HepG2 (cell line): ENCODE measurements around the gene VPS13D. TPM values are rescaled to one million over a fixed set of nuclear protein-coding genes. Genes with fewer than 3 reads are reported as not detected.

Experiments
- ASH2L ChIP-seq: fragments of 300-600, 200-600 bp; sonication (generic); IDR thresholded peaks from 2 replicates; pipeline ENCODE4 v1.7.0; 2017; ENCODE audit warnings: low read depth, mild to moderate bottlenecking, moderate library complexity, mixed read lengths, low read length; ENCODE audit not compliant: insufficient read length
- DNMT3B ChIP-seq: conservative IDR thresholded peaks from 2 replicates; pipeline ENCODE4 v1.6.1; 2016; ENCODE audit warnings: missing biosample characterization, control low read depth
- ERF ChIP-seq: IDR thresholded peaks from 2 replicates; pipeline ENCODE4 v1.6.1; 2018; ENCODE audit warnings: missing biosample characterization, missing genetic modification reagents
- FOXP1 ChIP-seq, 2 experiments: fragments of 450-650 bp in 1 of 2; IDR thresholded peaks; 2 replicates each; pipeline ENCODE4 v1.6.1; 2017 to 2018; ENCODE audit warnings: antibody characterized with exemption in 1 of 2
- IRF2 ChIP-seq: IDR thresholded peaks from 2 replicates; pipeline ENCODE4 v1.6.1; 2018; ENCODE audit warnings: missing genetic modification reagents, missing compliant biosample characterization
- JARID2 ChIP-seq: sonication (generic); formaldehyde crosslinking; IDR thresholded peaks from 2 replicates; pipeline ENCODE4 v1.8.1; 2023; ENCODE audit warnings: missing genetic modification reagents, inconsistent platforms; ENCODE audit not compliant: insufficient replicate concordance
- KLF16 ChIP-seq, 2 experiments: sonication (generic) in 1 of 2; formaldehyde crosslinking in 1 of 2; IDR thresholded peaks; 2 replicates each; pipeline versions ENCODE4 v1.6.1 to v1.8.0; 2016 to 2023; ENCODE audit warnings: missing genetic modification reagents in 2 of 2, missing compliant biosample characterization in 1 of 2
- KMT2A ChIP-seq: sonication (generic); formaldehyde crosslinking; IDR thresholded peaks from 2 replicates; pipeline ENCODE4 v1.4.0; 2020; ENCODE audit warnings: missing genetic modification reagents
- MED1 ChIP-seq: sonication (generic); formaldehyde crosslinking; IDR thresholded peaks from 2 replicates; pipeline ENCODE4 v1.4.0; 2020; ENCODE audit warnings: missing genetic modification reagents
- MIXL1 ChIP-seq: IDR thresholded peaks from 2 replicates; pipeline ENCODE4 v1.6.1; 2016
- NRL ChIP-seq: sonication (generic); formaldehyde crosslinking; IDR thresholded peaks from 2 replicates; pipeline ENCODE4 v1.5.0; 2020; ENCODE audit warnings: missing genetic modification reagents, mild to moderate bottlenecking, moderate library complexity, borderline replicate concordance
- REPIN1 ChIP-seq: sonication (generic); formaldehyde crosslinking; IDR thresholded peaks from 2 replicates; pipeline ENCODE4 v1.8.0; 2022; ENCODE audit warnings: missing genetic modification reagents, low read depth, mild to moderate bottlenecking, borderline replicate concordance
- SOX13 ChIP-seq, 3 experiments: fragments of 450-650 bp in 1 of 3; sonication (generic) in 1 of 3; formaldehyde crosslinking in 1 of 3; IDR thresholded peaks in 2 of 3; conservative IDR thresholded peaks in 1 of 3; 2 replicates each; pipeline versions ENCODE4 v1.5.0 to v1.6.1; 2016 to 2020; ENCODE audit warnings: antibody characterized with exemption in 1 of 3, mild to moderate bottlenecking in 1 of 3, missing compliant biosample characterization in 1 of 3, missing genetic modification reagents in 1 of 3, moderate library complexity in 1 of 3
- TBL1XR1 ChIP-seq: fragments of 150-350 bp; IDR thresholded peaks from 2 replicates; pipeline ENCODE4 v1.6.1; 2014; ENCODE audit warnings: borderline replicate concordance, low read length; ENCODE audit not compliant: partially characterized antibody
- U2AF1 ChIP-seq: fragments of 200-400 bp; formaldehyde crosslinking; optimal IDR thresholded peaks from 2 replicates; pipeline ENCODE3; 2017; ENCODE audit warnings: mild to moderate bottlenecking, low read depth, low read length
- ZNF232 ChIP-seq: sonication (generic); formaldehyde crosslinking; IDR thresholded peaks from 2 replicates; pipeline ENCODE4 v1.4.0; 2020; ENCODE audit warnings: missing genetic modification reagents, borderline replicate concordance
- ZNF788 ChIP-seq: sonication (generic); formaldehyde crosslinking; IDR thresholded peaks from 2 replicates; pipeline ENCODE4 v1.5.0; 2020; ENCODE audit warnings: mild to moderate bottlenecking, missing genetic modification reagents, borderline replicate concordance
- ZSCAN22 ChIP-seq: sonication (generic); formaldehyde crosslinking; IDR thresholded peaks from 2 replicates; pipeline ENCODE4 v1.4.0; 2020; ENCODE audit warnings: mild to moderate bottlenecking, missing genetic modification reagents
- polyA plus RNA-seq, 8 experiments: library from polyadenylated mRNA; depleted of rRNA in 3 of 8; stranded (reverse) in 7 of 8; unstranded in 1 of 8; fragments of >200 nt; fragmentation: Illumina TruSeq in 4 of 8; extraction: Trizol in 4 of 8; gene quantifications; 2 replicates each; pipeline versions ENCODE4 v1.2.1 to v1.2.3, GENCODE V29; 2011 to 2016; ENCODE audit warnings: low read depth in 4 of 8, missing spikeins in 1 of 8, mixed read lengths in 1 of 8; ENCODE audit not compliant: insufficient read depth in 1 of 8
- total RNA-seq, 5 experiments: library from RNA; depleted of rRNA; stranded (reverse); fragments of >200 nt; fragmentation: Illumina TruSeq; extraction: Trizol; gene quantifications; 2 replicates each; pipeline ENCODE4 v1.2.3, GENCODE V29; 2016; ENCODE audit warnings: low read depth in 1 of 5
- TF ChIP-seq, protein P1 (sequence below): sonication (generic); formaldehyde crosslinking; conservative IDR thresholded peaks from 2 replicates; pipeline ENCODE4 v1.8.1; 2023; ENCODE audit warnings: missing genetic modification reagents
- TF ChIP-seq, protein P2 (sequence below): sonication (generic); formaldehyde crosslinking; IDR thresholded peaks from 2 replicates; pipeline ENCODE4 v1.4.0; 2020; ENCODE audit warnings: missing genetic modification reagents, mild to moderate bottlenecking, borderline replicate concordance
- TF ChIP-seq, protein P3 (sequence below): sonication (generic); formaldehyde crosslinking; IDR thresholded peaks from 2 replicates; pipeline ENCODE4 v1.4.0; 2020; ENCODE audit warnings: missing genetic modification reagents, mild to moderate bottlenecking, borderline replicate concordance

Gene VPS13D
- total and polyA plus RNA-seq, 2 of the 13 experiments (the other 11 are each of a cell fraction or from before 2014, with no cell fraction given) = 8.6 to 13.9 TPM

DNA sequence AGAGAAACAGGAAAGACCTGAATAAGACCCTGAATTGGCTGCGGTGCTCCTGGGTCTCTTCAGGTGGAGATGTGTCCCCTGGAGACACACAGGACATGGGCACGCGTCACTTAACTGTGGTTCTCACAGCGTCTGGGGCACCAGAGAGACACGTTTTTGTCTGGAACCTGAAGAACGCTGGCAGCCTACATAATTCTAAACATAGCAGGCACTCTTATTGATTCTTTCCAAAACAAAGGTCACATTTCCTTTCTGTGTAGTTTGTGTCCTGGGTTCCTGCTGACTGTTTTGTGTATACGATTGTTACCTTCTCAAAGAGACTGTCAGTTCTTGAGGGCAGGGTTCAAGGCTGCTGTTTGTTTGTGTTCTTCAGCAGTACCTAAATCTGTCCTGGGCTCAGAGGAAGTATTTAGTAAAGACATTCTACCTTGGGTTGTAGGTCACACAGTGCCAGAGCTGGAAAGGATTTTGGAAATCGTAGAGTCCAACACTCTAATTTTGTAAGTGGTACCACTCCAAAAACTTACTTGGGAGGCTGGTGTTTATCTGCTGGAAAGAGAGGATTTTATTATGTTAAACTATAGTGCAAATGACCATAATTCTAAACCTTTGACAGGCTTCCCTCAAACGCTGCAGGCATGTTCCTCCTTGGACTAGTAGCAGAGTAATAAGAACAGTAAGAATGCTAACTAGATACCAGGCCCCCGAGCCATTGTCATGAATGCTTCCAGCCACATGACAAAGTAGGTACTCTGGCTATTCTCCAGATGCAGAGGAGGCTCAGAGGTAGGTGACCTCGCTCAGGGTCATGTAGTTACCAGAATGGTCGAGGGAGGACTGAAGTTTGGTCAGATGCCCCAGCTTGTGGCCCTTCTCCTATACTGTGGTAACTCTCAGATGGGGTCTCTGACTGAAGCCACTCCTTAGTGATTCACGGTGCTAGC, 223.8 kb downstream of the VPS13D start (continued):
- TF ChIP-seq, protein P1, sequence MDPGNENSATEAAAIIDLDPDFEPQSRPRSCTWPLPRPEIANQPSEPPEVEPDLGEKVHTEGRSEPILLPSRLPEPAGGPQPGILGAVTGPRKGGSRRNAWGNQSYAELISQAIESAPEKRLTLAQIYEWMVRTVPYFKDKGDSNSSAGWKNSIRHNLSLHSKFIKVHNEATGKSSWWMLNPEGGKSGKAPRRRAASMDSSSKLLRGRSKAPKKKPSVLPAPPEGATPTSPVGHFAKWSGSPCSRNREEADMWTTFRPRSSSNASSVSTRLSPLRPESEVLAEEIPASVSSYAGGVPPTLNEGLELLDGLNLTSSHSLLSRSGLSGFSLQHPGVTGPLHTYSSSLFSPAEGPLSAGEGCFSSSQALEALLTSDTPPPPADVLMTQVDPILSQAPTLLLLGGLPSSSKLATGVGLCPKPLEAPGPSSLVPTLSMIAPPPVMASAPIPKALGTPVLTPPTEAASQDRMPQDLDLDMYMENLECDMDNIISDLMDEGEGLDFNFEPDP (CRISPR knock-in tag) = no peak
- TF ChIP-seq REPIN1 (CRISPR knock-in tag) = peak; percentile 16; the same call in 1 of the 2 replicates
- TF ChIP-seq SOX13 (IDR thresholded peaks at IDR 0.05) = peak; percentile 87; the same call in 1 of the 2 replicates
- TF ChIP-seq SOX13 (CRISPR knock-in tag; conservative IDR thresholded peaks at IDR 0.05 in 1 of 2, IDR thresholded peaks at IDR 0.05 in 1 of 2) = peak in 1 of 2 experiments; percentile 98; a peak in 2 of 4 replicates
- peak; percentile 93 for TF ChIP-seq MED1 (CRISPR knock-in tag)
- TF ChIP-seq, protein P2, sequence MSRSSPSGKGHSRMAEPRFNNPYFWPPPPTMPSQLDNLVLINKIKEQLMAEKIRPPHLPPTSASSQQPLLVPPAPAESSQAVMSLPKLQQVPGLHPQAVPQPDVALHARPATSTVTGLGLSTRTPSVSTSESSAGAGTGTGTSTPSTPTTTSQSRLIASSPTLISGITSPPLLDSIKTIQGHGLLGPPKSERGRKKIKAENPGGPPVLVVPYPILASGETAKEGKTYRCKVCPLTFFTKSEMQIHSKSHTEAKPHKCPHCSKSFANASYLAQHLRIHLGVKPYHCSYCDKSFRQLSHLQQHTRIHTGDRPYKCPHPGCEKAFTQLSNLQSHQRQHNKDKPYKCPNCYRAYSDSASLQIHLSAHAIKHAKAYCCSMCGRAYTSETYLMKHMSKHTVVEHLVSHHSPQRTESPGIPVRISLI (CRISPR knock-in tag) = peak; percentile 26; the same call in 1 of the 2 replicates
- TF ChIP-seq FOXP1 (IDR thresholded peaks at IDR 0.05) = peak; percentile 36; the same call in 1 of the 2 replicates
- peak; percentile 98 for TF ChIP-seq FOXP1 (CRISPR knock-in tag; IDR thresholded peaks at IDR 0.05)
- TF ChIP-seq TBL1XR1 = peak; percentile 34
- peak; percentile 86; the same call in 1 of the 2 replicates for TF ChIP-seq ERF (CRISPR knock-in tag)
- TF ChIP-seq KMT2A (CRISPR knock-in tag) = 0 out of 2 replicates have a peak, but pooled peaks have one; percentile 27
- 0 out of 2 replicates have a peak, but pooled peaks have one; percentile 56 for TF ChIP-seq ZNF788 (CRISPR knock-in tag)
- peak; percentile 64; the same call in 1 of the 2 replicates for TF ChIP-seq MIXL1 (CRISPR knock-in tag)
- no peak for TF ChIP-seq U2AF1
- peak in 1 of 2 experiments; percentile 64; a peak in 1 of 4 replicates for TF ChIP-seq KLF16 (CRISPR knock-in tag; IDR thresholded peaks at IDR 0.05)
- peak; percentile 56 for TF ChIP-seq ASH2L
- TF ChIP-seq DNMT3B = no peak
- no peak for TF ChIP-seq NRL (CRISPR knock-in tag)
- peak; percentile 93 for TF ChIP-seq IRF2 (CRISPR knock-in tag)
- TF ChIP-seq ZNF232 (CRISPR knock-in tag) = no peak
- no peak for TF ChIP-seq ZSCAN22
- TF ChIP-seq, protein P3, sequence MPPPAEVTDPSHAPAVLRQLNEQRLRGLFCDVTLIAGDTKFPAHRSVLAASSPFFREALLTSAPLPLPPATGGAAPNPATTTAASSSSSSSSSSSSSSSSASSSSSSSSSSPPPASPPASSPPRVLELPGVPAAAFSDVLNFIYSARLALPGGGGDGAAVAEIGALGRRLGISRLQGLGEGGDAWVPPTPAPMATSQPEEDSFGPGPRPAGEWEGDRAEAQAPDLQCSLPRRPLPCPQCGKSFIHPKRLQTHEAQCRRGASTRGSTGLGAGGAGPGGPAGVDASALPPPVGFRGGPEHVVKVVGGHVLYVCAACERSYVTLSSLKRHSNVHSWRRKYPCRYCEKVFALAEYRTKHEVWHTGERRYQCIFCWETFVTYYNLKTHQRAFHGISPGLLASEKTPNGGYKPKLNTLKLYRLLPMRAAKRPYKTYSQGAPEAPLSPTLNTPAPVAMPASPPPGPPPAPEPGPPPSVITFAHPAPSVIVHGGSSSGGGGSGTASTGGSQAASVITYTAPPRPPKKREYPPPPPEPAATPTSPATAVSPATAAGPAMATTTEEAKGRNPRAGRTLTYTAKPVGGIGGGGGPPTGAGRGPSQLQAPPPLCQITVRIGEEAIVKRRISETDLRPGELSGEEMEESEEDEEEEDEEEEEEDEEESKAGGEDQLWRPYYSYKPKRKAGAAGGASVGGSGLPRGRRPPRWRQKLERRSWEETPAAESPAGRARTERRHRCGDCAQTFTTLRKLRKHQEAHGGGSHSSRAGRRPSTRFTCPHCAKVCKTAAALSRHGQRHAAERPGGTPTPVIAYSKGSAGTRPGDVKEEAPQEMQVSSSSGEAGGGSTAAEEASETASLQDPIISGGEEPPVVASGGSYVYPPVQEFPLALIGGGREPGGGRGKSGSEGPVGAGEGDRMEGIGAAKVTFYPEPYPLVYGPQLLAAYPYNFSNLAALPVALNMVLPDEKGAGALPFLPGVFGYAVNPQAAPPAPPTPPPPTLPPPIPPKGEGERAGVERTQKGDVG (CRISPR knock-in tag) = no peak
- TF ChIP-seq JARID2 (CRISPR knock-in tag) = no peak
